ENCODE measurements around the gene NRDC. TPM values are rescaled to one million over a fixed set of nuclear protein-coding genes. Genes with fewer than 3 reads are reported as not detected.

The NRDC gene
- total RNA-seq, 1 experiment from 2014 or later: 147 TPM

GRCh38 chr1:51843948-51844347 lies 34.6 kb downstream of the NRDC start:
- no peaks in the 10 kb centered on the region for H3K27me3 ChIP-seq (ENCODE audit: insufficient read depth, low read length)
- no peak overlapping the region for H2BK120ac ChIP-seq (ENCODE audit: low read depth, low read length, poor library complexity, severe bottlenecking)
- H3K9me3 ChIP-seq (ENCODE audit: control insufficient read depth, low read depth, low read length): no peaks in the 10 kb centered on the region
- no peak overlapping the region for H4K91ac ChIP-seq (ENCODE audit: insufficient read length, low read depth, low read length)
- H4K8ac ChIP-seq (replicated peaks; ENCODE audit: insufficient read length, low read depth, low read length): no peak overlapping the region
- H3K14ac ChIP-seq (ENCODE audit: insufficient read depth, low read length): no peak overlapping the region
- no peaks in the 10 kb centered on the region for H3K23me2 ChIP-seq (ENCODE audit: insufficient read length, low read depth, low read length, poor library complexity, severe bottlenecking)
- no peak overlapping the region for H2AFZ ChIP-seq (ENCODE audit: low read length)
- no peak overlapping the region for H2BK5ac ChIP-seq (ENCODE audit: insufficient read length, low read length)
- H3K4me1 ChIP-seq (ENCODE audit: insufficient read depth, low read length): peaks cover 3% of the 10 kb centered on the region; the same call in 1 of the 2 replicates
- no peak for TF ChIP-seq CTCF (conservative IDR thresholded peaks at IDR 0.05)
- H4K20me1 ChIP-seq (ENCODE audit: control insufficient read depth, insufficient read depth, insufficient read length): no peaks in the 10 kb centered on the region
- H3K27ac ChIP-seq (ENCODE audit: insufficient read length, low read depth, low read length): no peak overlapping the region
- H3K79me1 ChIP-seq (ENCODE audit: insufficient read depth, low read depth, low read length, poor library complexity, severe bottlenecking): peaks cover 8% of the 10 kb centered on the region
- no peak overlapping the region for H2AK5ac ChIP-seq (ENCODE audit: insufficient read length, low read length)
- H3K9ac ChIP-seq (ENCODE audit: extremely low read depth, insufficient read length, low read length): no peak overlapping the region
- no peak overlapping the region for H3K56ac ChIP-seq (ENCODE audit: insufficient read length, low read depth, low read length)
- Mint-ChIP-seq H3K27ac (peak overlapping the region in 2 of 3 experiments; percentile 32 to 64; a peak in 5 of 7 replicates), H3K9me3 (peaks cover 0 to 3% of the 10 kb centered on the region in 2 experiments; a peak in 3 of 5 replicates), H3K4me1 (peaks cover 19 to 28% of the 10 kb centered on the region in 2 experiments), H3K27me3 (ENCODE audit: low read depth) (no peaks in the 10 kb centered on the region; the same call in 1 of the 2 replicates), H3K36me3 (ENCODE audit: insufficient read depth in 1 of 3, low read depth in 3 of 3) (peaks cover 12 to 27% (median 25%) of the 10 kb centered on the region in 3 experiments), H3K4me3 (peak overlapping the region in 1 of 2 experiments; percentile 23; a peak in 1 of 5 replicates)
- DNase-seq: no peak
- no peak overlapping the region for H2BK12ac ChIP-seq (ENCODE audit: insufficient read length, low read depth, low read length)
- H2BK15ac ChIP-seq (ENCODE audit: low read depth, low read length): no peak overlapping the region
- no peak overlapping the region for H3K4me2 ChIP-seq (ENCODE audit: insufficient read depth, insufficient read length, low read length)
- H2BK20ac ChIP-seq (ENCODE audit: low read depth, low read length, poor library complexity, severe bottlenecking): no peak overlapping the region
- no peak overlapping the region for H3K23ac ChIP-seq (ENCODE audit: insufficient read length, low read depth, low read length)
- H3K4ac ChIP-seq (ENCODE audit: low read depth, low read length): no peak overlapping the region
- no peak overlapping the region for H4K5ac ChIP-seq (ENCODE audit: insufficient read length, low read depth, low read length)
- WGBS (ENCODE audit: extremely low coverage, insufficient read length, low lambda C conversion rate): no CpG with 5 or more reads among the region's 4 CpGs
- no peak overlapping the region for H3K18ac ChIP-seq (ENCODE audit: insufficient read length, low read depth, low read length)
- H3K79me2 ChIP-seq (ENCODE audit: insufficient read depth, low read length): peaks cover 2% of the 10 kb centered on the region; the same call in 1 of the 2 replicates
- H3T11ph ChIP-seq (ENCODE audit: low read length): no peak overlapping the region

Data from H9 (cell line).